OCI-LY7 (cell line): ENCODE measurements around the gene ZMIZ1. TPM values are rescaled to one million over a fixed set of nuclear protein-coding genes. Genes with fewer than 3 reads are reported as not detected.

Experiments
- BruUV-seq: library from RNA; stranded (reverse); fragments of 400-500 nt; replicated peaks from 2 replicates; lab custom pipeline; 2021; lab: Mats Ljungman, UMichigan
- CTCF ChIA-PET: fragments of 300-600 bp; sonication (Branson Sonifier 250); formaldehyde crosslinking; loops from one replicate; lab custom pipeline; 2022; ENCODE audit warnings: antibody characterized with exemption; ENCODE audit not compliant: unreplicated experiment; lab: Charles Lee
- POLR2A ChIA-PET: fragments of 300-600 bp; sonication (Branson Sonifier 250); formaldehyde crosslinking; loops from one replicate; lab custom pipeline; 2022; ENCODE audit warnings: antibody characterized with exemption; lab: Charles Lee
- DNase-seq: peaks from one replicate; pipeline ENCODE4 v3.0.0-alpha.2; 2015; ENCODE audit warnings: low spot score
- H2AFZ ChIP-seq: fragments of 200-600 bp; sonication (generic), shearing (Covaris generic); 2 replicates; pipeline ENCODE4 v1.6.1; 2014; ENCODE audit warnings: mild to moderate bottlenecking, antibody characterized with exemption, low read length, moderate library complexity
- H3K27ac ChIP-seq: fragments of 200-600 bp; sonication (generic); 2 replicates; pipeline ENCODE4 v1.5.1; 2014; ENCODE audit warnings: mixed run types, low read depth, mild to moderate bottlenecking, moderate library complexity, low read length, inconsistent platforms; ENCODE audit not compliant: poor library complexity, severe bottlenecking
- H3K36me3 ChIP-seq: fragments of 200-600 bp; sonication (generic); 2 replicates; pipeline ENCODE4 v1.6.1; 2014; ENCODE audit warnings: mild to moderate bottlenecking, antibody characterized with exemption, low read length, moderate library complexity, mixed read lengths; ENCODE audit not compliant: insufficient read depth
- H3K4me1 ChIP-seq: fragments of 200-600 bp; sonication (generic); 2 replicates; pipeline ENCODE4 v1.5.1; 2014; ENCODE audit warnings: mild to moderate bottlenecking, low read length; ENCODE audit not compliant: insufficient read depth, poor library complexity, severe bottlenecking
- H3K4me2 ChIP-seq: fragments of 200-600 bp; sonication (generic); 2 replicates; pipeline ENCODE4 v1.6.1; 2014; ENCODE audit warnings: mild to moderate bottlenecking, low read length
- H3K4me3 ChIP-seq: fragments of 200-600 bp; sonication (generic); 2 replicates; pipeline ENCODE4 v1.5.1; 2014; ENCODE audit warnings: mild to moderate bottlenecking, low read depth, low read length; ENCODE audit not compliant: poor library complexity, severe bottlenecking
- H3K79me2 ChIP-seq: fragments of 200-600 bp; sonication (generic); 2 replicates; pipeline ENCODE4 v1.6.1; 2016; ENCODE audit warnings: low read depth, mild to moderate bottlenecking, low read length, moderate library complexity, mixed read lengths; ENCODE audit not compliant: insufficient read depth
- H3K9me2 ChIP-seq: fragments of 200-600 bp; sonication (generic); 2 replicates; pipeline ENCODE4 v1.6.1; 2016; ENCODE audit warnings: mild to moderate bottlenecking, low read length, mixed read lengths; ENCODE audit not compliant: insufficient read depth
- H3K9me3 ChIP-seq: fragments of 200-600 bp; sonication (generic); 2 replicates; pipeline ENCODE4 v1.6.1; 2014; ENCODE audit warnings: mild to moderate bottlenecking, mixed run types, low read length, mixed read lengths
- H4K20me1 ChIP-seq: fragments of 200-600 bp; sonication (generic); 2 replicates; pipeline ENCODE4 v1.6.1; 2014; ENCODE audit warnings: mild to moderate bottlenecking, antibody characterized with exemption, low read length, moderate library complexity, mixed read lengths; ENCODE audit not compliant: insufficient read depth
- CTCF ChIP-seq: fragments of 200-600 bp; sonication (generic); conservative IDR thresholded peaks from 2 replicates; pipeline ENCODE4 v1.5.1; 2014; ENCODE audit warnings: mild to moderate bottlenecking, antibody characterized with exemption, low read length, moderate library complexity, mixed read lengths
- EZH2phosphoT487 ChIP-seq: fragments of 200-600 bp; sonication (generic); IDR thresholded peaks from 2 replicates; pipeline ENCODE4 v1.6.1; 2018; ENCODE audit warnings: low read depth, borderline replicate concordance, mild to moderate bottlenecking, mixed run types, antibody characterized with exemption, low read length, moderate library complexity, mixed read lengths
- intact Hi-C: fragments of 100-400 bp; cut with micrococcal nuclease; formaldehyde crosslinking; loops from one replicate; pipeline ENCODE4 v1.10.0; 2022; ENCODE audit not compliant: unreplicated experiment
- total RNA-seq, 2 experiments: library from RNA; depleted of rRNA in 1 of 2; stranded (reverse); fragments of >200 nt in 1 of 2; shearing (Covaris generic) in 1 of 2; gene quantifications; 2 replicates each; pipeline ENCODE4 v1.2.3, GENCODE V29; 2014 to 2022

The ZMIZ1 gene
- total RNA-seq, 2 experiments from 2014 or later = 20.4 to 66.9 TPM

GRCh38 chr10:79128241-79128922, 59.6 kb downstream of the ZMIZ1 start:
- H3K36me3 ChIP-seq = no peaks in the 10 kb centered on the region
- POLR2A ChIA-PET = interaction anchor here (0.6 kb wide), 1 partner anchor 24 kb away, joined by 3 read pairs; no protein-coding TSS in a partner anchor
- CTCF ChIA-PET = no interaction called here
- no peak overlapping the region for H2AFZ ChIP-seq
- H3K4me2 ChIP-seq = no peak overlapping the region
- BruUV-seq = no TSS peak
- no peak overlapping the region for H3K4me3 ChIP-seq
- H3K9me3 ChIP-seq = no peaks in the 10 kb centered on the region
- no peak overlapping the region for H3K27ac ChIP-seq
- no peaks in the 10 kb centered on the region for H3K79me2 ChIP-seq
- intact Hi-C loops = no loop called here
- H3K4me1 ChIP-seq = peaks cover 32% of the 10 kb centered on the region
- no peaks in the 10 kb centered on the region for H3K9me2 ChIP-seq
- no peak for DNase-seq
- TF ChIP-seq CTCF (no peak), EZH2phosphoT487 (no peak)
- no peaks in the 10 kb centered on the region for H4K20me1 ChIP-seq

GRCh38 chr10:79128923-79129305, 60.1 kb downstream of the ZMIZ1 start:
- Histone ChIP-seq H4K20me1 (no peaks in the 10 kb centered on the region), H3K36me3 (no peaks in the 10 kb centered on the region), H3K9me2 (no peaks in the 10 kb centered on the region), H3K4me1 (peaks cover 38% of the 10 kb centered on the region), H2AFZ (no peak overlapping the region), H3K27ac (no peak overlapping the region), H3K9me3 (no peaks in the 10 kb centered on the region), H3K79me2 (no peaks in the 10 kb centered on the region), H3K4me2 (no peak overlapping the region), H3K4me3 (no peak overlapping the region)
- TF ChIP-seq CTCF (no peak), EZH2phosphoT487 (no peak)
- intact Hi-C loops = no loop called here
- ChIA-PET CTCF (no interaction called here), POLR2A (no interaction called here)
- BruUV-seq = no TSS peak
- no peak for DNase-seq

GRCh38 chr10:79129361-79129997, 60.7 kb downstream of the ZMIZ1 start:
- no peaks in the 10 kb centered on the region for H3K79me2 ChIP-seq
- DNase-seq = no peak
- H3K36me3 ChIP-seq = no peaks in the 10 kb centered on the region
- peaks cover 40% of the 10 kb centered on the region for H3K4me1 ChIP-seq
- H3K4me2 ChIP-seq = no peak overlapping the region
- H4K20me1 ChIP-seq = no peaks in the 10 kb centered on the region
- intact Hi-C loops = no loop called here
- H3K27ac ChIP-seq = no peak overlapping the region
- ChIA-PET POLR2A (no interaction called here), CTCF (no interaction called here)
- BruUV-seq = no TSS peak
- H2AFZ ChIP-seq = no peak overlapping the region
- H3K9me3 ChIP-seq = no peaks in the 10 kb centered on the region
- H3K9me2 ChIP-seq = no peaks in the 10 kb centered on the region
- TF ChIP-seq CTCF (no peak), EZH2phosphoT487 (no peak)
- no peak overlapping the region for H3K4me3 ChIP-seq
